ENCODE data around the gene ANO2.

Gene ANO2

DNA sequence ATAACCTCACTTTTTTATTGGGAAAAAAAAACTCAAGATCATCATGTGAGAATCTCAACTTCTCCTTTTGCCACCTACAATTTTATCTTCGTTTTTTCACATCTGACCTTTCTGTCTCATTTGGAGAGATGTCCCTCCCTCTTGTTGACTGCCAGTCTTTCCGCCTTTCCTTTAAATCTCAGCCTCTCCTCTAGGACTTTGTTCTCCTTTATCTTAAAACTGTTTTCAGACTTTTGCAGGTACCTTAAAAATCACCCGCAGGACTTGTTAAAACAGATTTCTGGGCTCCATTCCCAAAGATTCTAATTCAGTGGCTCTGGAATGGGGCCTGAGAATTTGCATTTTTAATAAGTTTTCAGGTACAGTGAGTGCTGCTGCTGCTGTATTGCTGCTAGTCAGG lies 289.9 kb downstream of the ANO2 start:
- TF ChIP-seq FOXP2 (optimal IDR thresholded peaks at IDR 0.05; ENCODE audit: borderline replicate concordance, extremely low read depth, extremely low read length, insufficient read depth) (no peak), POLR2AphosphoS5 (IDR thresholded peaks at IDR 0.05; ENCODE audit: low read depth, low read length) (no peak), SIN3A (IDR thresholded peaks at IDR 0.05; ENCODE audit: borderline replicate concordance, insufficient read depth, low read length) (no peak), TAF1 (IDR thresholded peaks at IDR 0.05; ENCODE audit: borderline replicate concordance, insufficient read depth, low read length) (no peak)
- TF ChIP-seq, protein P1, sequence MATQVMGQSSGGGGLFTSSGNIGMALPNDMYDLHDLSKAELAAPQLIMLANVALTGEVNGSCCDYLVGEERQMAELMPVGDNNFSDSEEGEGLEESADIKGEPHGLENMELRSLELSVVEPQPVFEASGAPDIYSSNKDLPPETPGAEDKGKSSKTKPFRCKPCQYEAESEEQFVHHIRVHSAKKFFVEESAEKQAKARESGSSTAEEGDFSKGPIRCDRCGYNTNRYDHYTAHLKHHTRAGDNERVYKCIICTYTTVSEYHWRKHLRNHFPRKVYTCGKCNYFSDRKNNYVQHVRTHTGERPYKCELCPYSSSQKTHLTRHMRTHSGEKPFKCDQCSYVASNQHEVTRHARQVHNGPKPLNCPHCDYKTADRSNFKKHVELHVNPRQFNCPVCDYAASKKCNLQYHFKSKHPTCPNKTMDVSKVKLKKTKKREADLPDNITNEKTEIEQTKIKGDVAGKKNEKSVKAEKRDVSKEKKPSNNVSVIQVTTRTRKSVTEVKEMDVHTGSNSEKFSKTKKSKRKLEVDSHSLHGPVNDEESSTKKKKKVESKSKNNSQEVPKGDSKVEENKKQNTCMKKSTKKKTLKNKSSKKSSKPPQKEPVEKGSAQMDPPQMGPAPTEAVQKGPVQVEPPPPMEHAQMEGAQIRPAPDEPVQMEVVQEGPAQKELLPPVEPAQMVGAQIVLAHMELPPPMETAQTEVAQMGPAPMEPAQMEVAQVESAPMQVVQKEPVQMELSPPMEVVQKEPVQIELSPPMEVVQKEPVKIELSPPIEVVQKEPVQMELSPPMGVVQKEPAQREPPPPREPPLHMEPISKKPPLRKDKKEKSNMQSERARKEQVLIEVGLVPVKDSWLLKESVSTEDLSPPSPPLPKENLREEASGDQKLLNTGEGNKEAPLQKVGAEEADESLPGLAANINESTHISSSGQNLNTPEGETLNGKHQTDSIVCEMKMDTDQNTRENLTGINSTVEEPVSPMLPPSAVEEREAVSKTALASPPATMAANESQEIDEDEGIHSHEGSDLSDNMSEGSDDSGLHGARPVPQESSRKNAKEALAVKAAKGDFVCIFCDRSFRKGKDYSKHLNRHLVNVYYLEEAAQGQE (IDR thresholded peaks at IDR 0.05; ENCODE audit: insufficient read depth in 1 of 2, low read depth in 2 of 2, low read length in 2 of 2): no peak

DNA sequence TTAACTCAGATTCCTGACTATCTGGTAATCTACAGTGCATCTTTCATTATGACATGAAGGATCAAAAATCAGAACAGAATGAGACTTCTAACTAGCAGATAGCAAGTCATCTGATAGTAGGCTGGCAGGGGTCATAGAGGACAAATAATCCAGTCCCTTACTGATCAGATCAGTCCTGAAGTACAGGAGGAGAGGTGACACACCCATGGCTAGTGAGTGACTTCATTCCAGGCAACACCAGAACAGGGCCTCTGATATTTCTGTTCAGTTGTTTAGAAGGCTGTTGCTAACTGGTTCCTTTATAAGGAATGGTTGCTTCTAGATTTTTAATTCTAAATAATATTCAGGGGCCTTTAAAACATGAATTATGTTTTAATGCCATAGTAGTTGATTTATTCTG lies 291.0 kb downstream of the ANO2 start:
- TF ChIP-seq SIN3A (IDR thresholded peaks at IDR 0.05; ENCODE audit: borderline replicate concordance, insufficient read depth, low read length): no peak
- no peak for TF ChIP-seq TAF1 (IDR thresholded peaks at IDR 0.05; ENCODE audit: borderline replicate concordance, insufficient read depth, low read length)
- TF ChIP-seq POLR2AphosphoS5 (IDR thresholded peaks at IDR 0.05; ENCODE audit: low read depth, low read length): no peak
- TF ChIP-seq, protein P1 (IDR thresholded peaks at IDR 0.05; ENCODE audit: insufficient read depth in 1 of 2, low read depth in 2 of 2, low read length in 2 of 2): no peak
- no peak for TF ChIP-seq FOXP2 (optimal IDR thresholded peaks at IDR 0.05; ENCODE audit: borderline replicate concordance, extremely low read depth, extremely low read length, insufficient read depth)

DNA sequence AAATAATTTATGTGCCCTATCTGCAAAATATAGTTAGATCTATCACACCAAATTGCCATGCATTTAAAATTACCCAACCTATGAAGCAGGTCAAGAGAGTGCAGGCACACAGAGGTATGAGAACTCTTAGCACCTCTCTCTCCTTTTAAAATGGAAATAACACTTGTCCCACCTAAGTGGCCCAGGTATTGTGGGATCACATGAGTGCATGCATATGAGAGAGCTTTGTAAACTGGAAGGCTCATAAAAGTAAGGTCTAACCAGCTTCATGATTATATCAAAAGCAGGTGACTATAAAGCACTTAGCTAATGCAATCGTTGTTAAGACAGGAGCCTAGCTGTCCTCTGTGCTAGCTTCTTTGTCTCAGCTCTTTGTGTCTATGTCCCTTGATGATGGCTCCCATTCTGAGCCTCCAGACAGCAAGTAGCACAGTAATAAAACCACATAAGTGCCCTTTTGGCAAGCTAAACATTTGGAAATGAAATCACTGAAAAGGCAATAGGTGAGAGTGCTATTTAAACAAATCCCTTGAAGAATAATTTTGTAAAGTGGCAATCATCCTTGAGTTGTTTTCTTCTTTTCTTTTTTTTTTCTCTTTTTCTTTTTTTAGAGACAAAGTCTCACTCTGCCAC lies 294.1 kb downstream of the ANO2 start:
- TF ChIP-seq POLR2AphosphoS5 (IDR thresholded peaks at IDR 0.05; ENCODE audit: low read depth, low read length): no peak
- TF ChIP-seq FOXP2 (optimal IDR thresholded peaks at IDR 0.05; ENCODE audit: borderline replicate concordance, extremely low read depth, extremely low read length, insufficient read depth): no peak
- TF ChIP-seq, protein P1 (IDR thresholded peaks at IDR 0.05; ENCODE audit: insufficient read depth in 1 of 2, low read depth in 2 of 2, low read length in 2 of 2): no peak
- TF ChIP-seq SIN3A (IDR thresholded peaks at IDR 0.05; ENCODE audit: borderline replicate concordance, insufficient read depth, low read length): no peak
- TF ChIP-seq TAF1 (IDR thresholded peaks at IDR 0.05; ENCODE audit: borderline replicate concordance, insufficient read depth, low read length): no peak

DNA sequence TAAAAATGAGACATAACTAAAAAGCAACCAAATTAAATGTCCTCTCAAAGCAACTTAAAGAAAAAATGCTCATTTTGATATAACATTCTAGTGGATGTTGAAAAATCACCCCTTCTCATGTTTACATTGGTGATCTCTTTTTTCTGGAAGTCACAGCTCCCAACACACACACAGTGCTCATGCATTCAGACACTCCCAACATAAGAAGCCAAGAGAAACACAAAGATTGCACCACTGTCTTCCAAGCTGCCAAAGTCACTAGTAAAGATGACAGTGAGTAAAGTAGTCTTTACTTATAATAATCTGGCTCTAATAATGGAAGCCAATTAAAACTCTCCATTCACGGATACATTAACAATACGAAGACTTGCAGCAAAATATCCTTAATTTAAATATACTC lies 294.8 kb downstream of the ANO2 start:
- TF ChIP-seq FOXP2 (optimal IDR thresholded peaks at IDR 0.05; ENCODE audit: borderline replicate concordance, extremely low read depth, extremely low read length, insufficient read depth) (no peak), TAF1 (IDR thresholded peaks at IDR 0.05; ENCODE audit: borderline replicate concordance, insufficient read depth, low read length) (no peak), SIN3A (IDR thresholded peaks at IDR 0.05; ENCODE audit: borderline replicate concordance, insufficient read depth, low read length) (no peak), POLR2AphosphoS5 (IDR thresholded peaks at IDR 0.05; ENCODE audit: low read depth, low read length) (no peak)
- TF ChIP-seq, protein P1 (IDR thresholded peaks at IDR 0.05; ENCODE audit: insufficient read depth in 1 of 2, low read depth in 2 of 2, low read length in 2 of 2): no peak
